Measurements from ENCODE around the gene RHBDL1. TPM values are rescaled to one million over a fixed set of nuclear protein-coding genes. Genes with fewer than 3 reads are reported as not detected.
"Not testable (repeated sequence)": the region's sequence is repeated elsewhere in the genome, so short reads cannot be mapped to it uniquely, and the experiment has no call there.

Gene RHBDL1
- polyA plus RNA-seq, 1 donor, result 2.6 TPM

- H3K4me1 ChIP-seq (ENCODE audit: control insufficient read depth, insufficient read depth, low read length), result peaks cover 22% of the 10 kb centered on the region
- peaks cover 12% of the 10 kb centered on the region for H3K27me3 ChIP-seq (ENCODE audit: control insufficient read depth, insufficient read depth, low read length)
- H3K27ac ChIP-seq (ENCODE audit: low read length), result no peak overlapping the region
- WGBS (ENCODE audit: insufficient coverage, low lambda C conversion rate), result no CpG with 5 or more reads among the region's 19 CpGs
- H3K36me3 ChIP-seq (ENCODE audit: control insufficient read depth, insufficient read depth, low read length), result peaks cover 29% of the 10 kb centered on the region
- H3K9me3 ChIP-seq (ENCODE audit: control insufficient read depth, low read depth, low read length), result peaks cover 12% of the 10 kb centered on the region
- DNase-seq, result no peak
- H3K4me3 ChIP-seq (ENCODE audit: low read length), result no peak overlapping the region
These were observed 12.0 kb downstream of the RHBDL1 start for GRCh38 chr16:687499-687898.

GRCh38 chr16:689175-689897, 13.9 kb downstream of the RHBDL1 start:
- H3K4me3 ChIP-seq (ENCODE audit: low read length), result peak overlapping the region; percentile 71
- no peak for DNase-seq
- H3K4me1 ChIP-seq (ENCODE audit: control insufficient read depth, insufficient read depth, low read length), result peaks cover 13% of the 10 kb centered on the region
- no peak overlapping the region for H3K27ac ChIP-seq (ENCODE audit: low read length)
- peaks cover 19% of the 10 kb centered on the region for H3K36me3 ChIP-seq (ENCODE audit: control insufficient read depth, insufficient read depth, low read length)
- H3K27me3 ChIP-seq (ENCODE audit: control insufficient read depth, insufficient read depth, low read length), result peaks cover 29% of the 10 kb centered on the region
- WGBS (ENCODE audit: insufficient coverage, low lambda C conversion rate), result no CpG with 5 or more reads among the region's 26 CpGs
- peaks cover 19% of the 10 kb centered on the region for H3K9me3 ChIP-seq (ENCODE audit: control insufficient read depth, low read depth, low read length)

- DNase-seq; H3K4me3 ChIP-seq (ENCODE audit: low read length); H3K27ac ChIP-seq (ENCODE audit: low read length): not testable (repeated sequence)
- Histone ChIP-seq H3K36me3 (ENCODE audit: control insufficient read depth, insufficient read depth, low read length) (peaks cover 13% of the 10 kb centered on the region), H3K27me3 (ENCODE audit: control insufficient read depth, insufficient read depth, low read length) (peaks cover 47% of the 10 kb centered on the region), H3K9me3 (ENCODE audit: control insufficient read depth, low read depth, low read length) (peaks cover 24% of the 10 kb centered on the region), H3K4me1 (ENCODE audit: control insufficient read depth, insufficient read depth, low read length) (peaks cover 21% of the 10 kb centered on the region)
- WGBS (ENCODE audit: insufficient coverage, low lambda C conversion rate), result no CpG with 5 or more reads among the region's 16 CpGs
These were observed 15.8 kb downstream of the RHBDL1 start for GRCh38 chr16:691242-691641.

- H3K27ac ChIP-seq (ENCODE audit: low read length), result no peak overlapping the region
- peaks cover 57% of the 10 kb centered on the region for H3K27me3 ChIP-seq (ENCODE audit: control insufficient read depth, insufficient read depth, low read length)
- H3K4me1 ChIP-seq (ENCODE audit: control insufficient read depth, insufficient read depth, low read length), result peaks cover 21% of the 10 kb centered on the region
- no peak for DNase-seq
- H3K36me3 ChIP-seq (ENCODE audit: control insufficient read depth, insufficient read depth, low read length), result peaks cover 5% of the 10 kb centered on the region
- no peak overlapping the region for H3K4me3 ChIP-seq (ENCODE audit: low read length)
- 63% methylated on average over 5 of the region's 10 CpGs for WGBS (ENCODE audit: insufficient coverage, low lambda C conversion rate)
- peaks cover 18% of the 10 kb centered on the region for H3K9me3 ChIP-seq (ENCODE audit: control insufficient read depth, low read depth, low read length)
These were observed 17.1 kb downstream of the RHBDL1 start for GRCh38 chr16:692356-693108.

GRCh38 chr16:693364-693763, 17.9 kb downstream of the RHBDL1 start:
- H3K9me3 ChIP-seq (ENCODE audit: control insufficient read depth, low read depth, low read length), result peaks cover 18% of the 10 kb centered on the region
- WGBS (ENCODE audit: insufficient coverage, low lambda C conversion rate), result no CpG with 5 or more reads among the region's 22 CpGs
- H3K27ac ChIP-seq (ENCODE audit: low read length), result no peak overlapping the region
- H3K27me3 ChIP-seq (ENCODE audit: control insufficient read depth, insufficient read depth, low read length), result peaks cover 63% of the 10 kb centered on the region
- no peak for DNase-seq
- no peaks in the 10 kb centered on the region for H3K36me3 ChIP-seq (ENCODE audit: control insufficient read depth, insufficient read depth, low read length)
- no peak overlapping the region for H3K4me3 ChIP-seq (ENCODE audit: low read length)
- peaks cover 21% of the 10 kb centered on the region for H3K4me1 ChIP-seq (ENCODE audit: control insufficient read depth, insufficient read depth, low read length)

GRCh38 chr16:693766-694165, 18.3 kb downstream of the RHBDL1 start:
- Histone ChIP-seq H3K36me3 (ENCODE audit: control insufficient read depth, insufficient read depth, low read length) (no peaks in the 10 kb centered on the region), H3K4me3 (ENCODE audit: low read length) (no peak overlapping the region), H3K9me3 (ENCODE audit: control insufficient read depth, low read depth, low read length) (peaks cover 18% of the 10 kb centered on the region), H3K27ac (ENCODE audit: low read length) (no peak overlapping the region), H3K27me3 (ENCODE audit: control insufficient read depth, insufficient read depth, low read length) (peaks cover 66% of the 10 kb centered on the region), H3K4me1 (ENCODE audit: control insufficient read depth, insufficient read depth, low read length) (peaks cover 21% of the 10 kb centered on the region)
- peak in 1 of 2 donors; percentile 38 for DNase-seq
- no CpG with 5 or more reads among the region's 37 CpGs for whole genome bisulfite sequencing (ENCODE audit: insufficient coverage, low lambda C conversion rate)

GRCh38 chr16:694187-694862, 18.9 kb downstream of the RHBDL1 start:
- WGBS (ENCODE audit: insufficient coverage, low lambda C conversion rate), result no CpG with 5 or more reads among the region's 64 CpGs
- Histone ChIP-seq H3K27ac (ENCODE audit: low read length) (no peak overlapping the region), H3K9me3 (ENCODE audit: control insufficient read depth, low read depth, low read length) (peaks cover 18% of the 10 kb centered on the region), H3K27me3 (ENCODE audit: control insufficient read depth, insufficient read depth, low read length) (peaks cover 71% of the 10 kb centered on the region), H3K4me3 (ENCODE audit: low read length) (no peak overlapping the region), H3K36me3 (ENCODE audit: control insufficient read depth, insufficient read depth, low read length) (no peaks in the 10 kb centered on the region), H3K4me1 (ENCODE audit: control insufficient read depth, insufficient read depth, low read length) (peaks cover 17% of the 10 kb centered on the region)
- DNase-seq, result no peak

GRCh38 chr16:694863-695354, 19.4 kb downstream of the RHBDL1 start:
- H3K9me3 ChIP-seq (ENCODE audit: control insufficient read depth, low read depth, low read length), result peaks cover 18% of the 10 kb centered on the region
- DNase-seq, result no peak
- peaks cover 77% of the 10 kb centered on the region for H3K27me3 ChIP-seq (ENCODE audit: control insufficient read depth, insufficient read depth, low read length)
- no peak overlapping the region for H3K4me3 ChIP-seq (ENCODE audit: low read length)
- no peaks in the 10 kb centered on the region for H3K36me3 ChIP-seq (ENCODE audit: control insufficient read depth, insufficient read depth, low read length)
- WGBS (ENCODE audit: insufficient coverage, low lambda C conversion rate), result no CpG with 5 or more reads among the region's 37 CpGs
- H3K27ac ChIP-seq (ENCODE audit: low read length), result no peak overlapping the region
- H3K4me1 ChIP-seq (ENCODE audit: control insufficient read depth, insufficient read depth, low read length), result peaks cover 13% of the 10 kb centered on the region

- H3K4me3 ChIP-seq (ENCODE audit: low read length), result no peak overlapping the region
- H3K4me1 ChIP-seq (ENCODE audit: control insufficient read depth, insufficient read depth, low read length), result peaks cover 13% of the 10 kb centered on the region
- H3K27ac ChIP-seq (ENCODE audit: low read length), result no peak overlapping the region
- peak in 1 of 2 donors; percentile 62 for DNase-seq
- H3K27me3 ChIP-seq (ENCODE audit: control insufficient read depth, insufficient read depth, low read length), result peaks cover 83% of the 10 kb centered on the region
- H3K9me3 ChIP-seq (ENCODE audit: control insufficient read depth, low read depth, low read length), result peaks cover 18% of the 10 kb centered on the region
- no peaks in the 10 kb centered on the region for H3K36me3 ChIP-seq (ENCODE audit: control insufficient read depth, insufficient read depth, low read length)
- WGBS (ENCODE audit: insufficient coverage, low lambda C conversion rate), result no CpG with 5 or more reads among the region's 71 CpGs
These were observed 20.1 kb downstream of the RHBDL1 start for GRCh38 chr16:695355-696089.

Measured in large intestine (tissue), 3 donors.